ENCODE measurements around the gene SPATA32. TPM values are rescaled to one million over a fixed set of nuclear protein-coding genes. Genes with fewer than 3 reads are reported as not detected.
A peak's percentile ranks its signal among the peaks of the same experiment; 100 is the strongest.

The SPATA32 gene
- total RNA-seq, 1 donor from 2014 or later = 0.37 TPM

DNA sequence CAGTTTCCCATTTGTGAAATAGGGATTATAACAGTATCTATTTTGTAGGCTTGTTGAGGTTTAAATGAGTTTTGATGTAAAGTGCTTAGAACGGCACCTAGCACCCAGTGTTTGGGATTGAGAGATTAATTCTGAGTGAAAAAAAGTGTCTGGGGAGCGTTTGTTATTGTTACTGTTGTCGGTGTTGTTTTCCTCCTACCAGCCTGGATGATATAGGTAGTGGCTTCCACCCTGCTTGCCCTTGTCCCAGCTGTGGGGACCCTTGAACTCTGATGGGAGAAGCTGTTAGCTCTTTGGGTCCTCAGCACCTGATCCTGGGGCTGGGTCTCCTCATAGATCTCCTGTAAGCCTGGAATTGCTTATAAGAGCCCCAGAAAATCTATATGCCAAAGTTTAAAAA lies 35.3 kb downstream of the SPATA32 start:
- Mint-ChIP-seq H3K27ac (peak overlapping the region; percentile 97), H3K9me3 (no peaks in the 10 kb centered on the region), H3K4me1 (ENCODE audit: low read depth) (peaks cover 67% of the 10 kb centered on the region), H3K27me3 (ENCODE audit: low read depth) (no peaks in the 10 kb centered on the region), H3K36me3 (ENCODE audit: low read depth) (peaks cover 65% of the 10 kb centered on the region), H3K4me3 (ENCODE audit: low read depth) (peak overlapping the region; percentile 98)
- intact Hi-C loops (cut with micrococcal nuclease) = no loop called here
- DNase-seq (ENCODE audit: low spot score) = no peak

DNA sequence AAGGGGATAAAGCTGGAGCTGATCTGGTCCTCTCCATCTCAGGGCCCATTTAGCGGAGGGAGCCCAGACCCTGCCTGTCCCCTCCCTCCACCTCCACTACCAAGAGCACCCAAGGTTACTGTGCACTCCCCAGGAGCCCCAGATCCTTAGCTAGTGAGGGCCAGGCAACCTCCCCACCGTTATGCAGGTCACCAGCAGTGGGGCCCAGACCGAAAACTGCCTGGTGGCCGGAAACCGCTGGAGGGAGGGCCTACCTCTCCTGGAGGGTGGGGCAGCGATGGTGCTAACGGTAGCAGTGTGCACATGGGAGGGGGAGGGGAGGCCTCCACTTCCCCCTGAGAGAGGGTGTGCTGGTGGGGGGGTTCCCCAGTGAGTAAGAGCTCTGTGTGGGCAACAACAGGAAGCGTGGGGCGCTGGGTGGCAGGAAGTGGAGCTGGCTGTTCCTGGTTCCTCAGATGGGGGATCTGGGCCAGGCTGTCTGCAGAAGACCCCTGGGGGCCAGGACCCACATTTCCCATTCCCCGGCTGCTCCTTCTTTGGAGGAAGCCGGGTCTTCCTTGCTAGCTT lies 35.8 kb downstream of the SPATA32 start:
- DNase-seq (ENCODE audit: low spot score) = peak; percentile 92
- H3K4me1 Mint-ChIP-seq (ENCODE audit: low read depth) = peaks cover 62% of the 10 kb centered on the region
- H3K27ac Mint-ChIP-seq = peak overlapping the region; percentile 97
- peaks cover 64% of the 10 kb centered on the region for H3K36me3 Mint-ChIP-seq (ENCODE audit: low read depth)
- H3K27me3 Mint-ChIP-seq (ENCODE audit: low read depth) = no peaks in the 10 kb centered on the region
- no peaks in the 10 kb centered on the region for H3K9me3 Mint-ChIP-seq
- intact Hi-C loops (cut with micrococcal nuclease) = no loop called here
- peak overlapping the region; percentile 98 for H3K4me3 Mint-ChIP-seq (ENCODE audit: low read depth)

DNA sequence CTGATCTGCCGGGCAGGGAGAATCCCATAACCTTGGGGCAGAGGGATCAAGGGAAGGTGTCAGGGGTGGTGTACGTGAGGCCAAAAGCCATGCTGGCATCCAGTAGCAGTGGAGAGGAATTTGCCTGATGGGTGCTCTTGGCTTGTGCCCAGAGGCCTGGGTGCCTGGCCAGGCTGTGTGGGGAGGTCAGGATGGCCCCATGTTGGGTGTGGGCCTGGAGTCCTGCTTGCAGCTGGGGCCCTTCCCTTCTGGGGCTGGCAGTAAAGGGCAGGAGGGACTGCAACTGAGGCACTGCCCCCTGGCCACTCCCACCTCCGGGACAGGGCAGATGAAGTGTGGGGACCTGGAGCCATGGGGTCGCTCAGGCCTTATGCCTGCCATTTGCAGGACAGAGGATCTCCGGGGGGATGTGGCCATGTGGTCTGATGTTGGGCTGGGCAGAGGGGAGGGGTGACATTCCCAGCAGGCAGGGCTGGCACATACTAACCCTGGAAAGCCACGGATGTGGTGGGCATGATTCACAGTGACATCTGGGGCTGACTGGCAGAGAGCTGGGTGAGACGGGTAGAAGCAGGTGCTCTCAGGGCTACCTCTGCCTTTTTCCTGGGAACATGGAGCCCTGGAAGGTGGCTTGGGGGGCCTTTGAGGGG lies 36.7 kb downstream of the SPATA32 start:
- intact Hi-C loops (cut with micrococcal nuclease) = no loop called here
- peaks cover 57% of the 10 kb centered on the region for H3K4me1 Mint-ChIP-seq (ENCODE audit: low read depth)
- H3K27me3 Mint-ChIP-seq (ENCODE audit: low read depth) = no peaks in the 10 kb centered on the region
- peak overlapping the region; percentile 98 for H3K4me3 Mint-ChIP-seq (ENCODE audit: low read depth)
- no peaks in the 10 kb centered on the region for H3K9me3 Mint-ChIP-seq
- DNase-seq (ENCODE audit: low spot score) = no peak
- peak overlapping the region; percentile 97 for H3K27ac Mint-ChIP-seq
- peaks cover 65% of the 10 kb centered on the region for H3K36me3 Mint-ChIP-seq (ENCODE audit: low read depth)

DNA sequence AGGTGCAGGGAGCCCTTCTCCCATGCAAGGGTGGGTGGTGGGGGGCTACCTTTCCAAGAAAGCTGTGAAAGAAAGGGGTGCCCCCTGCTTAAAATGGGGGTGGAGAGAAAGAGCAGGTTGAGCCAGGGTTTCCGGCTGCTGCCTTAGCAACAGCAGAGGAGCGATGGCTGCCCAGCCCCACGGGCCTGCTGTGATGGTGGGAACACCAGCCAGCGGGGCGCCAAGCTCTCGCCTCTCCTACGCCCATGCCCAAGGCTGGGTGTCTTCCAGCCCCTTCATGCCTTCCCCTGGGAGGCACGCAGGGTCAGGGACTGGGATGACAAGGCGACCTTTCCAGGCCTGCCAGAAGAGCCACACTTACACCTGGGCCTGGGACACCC lies 37.2 kb downstream of the SPATA32 start:
- Mint-ChIP-seq H3K4me1 (ENCODE audit: low read depth) (peaks cover 57% of the 10 kb centered on the region), H3K36me3 (ENCODE audit: low read depth) (peaks cover 67% of the 10 kb centered on the region), H3K27ac (peak overlapping the region; percentile 97), H3K27me3 (ENCODE audit: low read depth) (no peaks in the 10 kb centered on the region), H3K4me3 (ENCODE audit: low read depth) (peak overlapping the region; percentile 98), H3K9me3 (no peaks in the 10 kb centered on the region)
- intact Hi-C loops (cut with micrococcal nuclease) = loop anchor here (1.0 kb wide), 1 partner anchor 23 kb away; no protein-coding TSS in a partner anchor
- peak; percentile 21 for DNase-seq (ENCODE audit: low spot score)

DNA sequence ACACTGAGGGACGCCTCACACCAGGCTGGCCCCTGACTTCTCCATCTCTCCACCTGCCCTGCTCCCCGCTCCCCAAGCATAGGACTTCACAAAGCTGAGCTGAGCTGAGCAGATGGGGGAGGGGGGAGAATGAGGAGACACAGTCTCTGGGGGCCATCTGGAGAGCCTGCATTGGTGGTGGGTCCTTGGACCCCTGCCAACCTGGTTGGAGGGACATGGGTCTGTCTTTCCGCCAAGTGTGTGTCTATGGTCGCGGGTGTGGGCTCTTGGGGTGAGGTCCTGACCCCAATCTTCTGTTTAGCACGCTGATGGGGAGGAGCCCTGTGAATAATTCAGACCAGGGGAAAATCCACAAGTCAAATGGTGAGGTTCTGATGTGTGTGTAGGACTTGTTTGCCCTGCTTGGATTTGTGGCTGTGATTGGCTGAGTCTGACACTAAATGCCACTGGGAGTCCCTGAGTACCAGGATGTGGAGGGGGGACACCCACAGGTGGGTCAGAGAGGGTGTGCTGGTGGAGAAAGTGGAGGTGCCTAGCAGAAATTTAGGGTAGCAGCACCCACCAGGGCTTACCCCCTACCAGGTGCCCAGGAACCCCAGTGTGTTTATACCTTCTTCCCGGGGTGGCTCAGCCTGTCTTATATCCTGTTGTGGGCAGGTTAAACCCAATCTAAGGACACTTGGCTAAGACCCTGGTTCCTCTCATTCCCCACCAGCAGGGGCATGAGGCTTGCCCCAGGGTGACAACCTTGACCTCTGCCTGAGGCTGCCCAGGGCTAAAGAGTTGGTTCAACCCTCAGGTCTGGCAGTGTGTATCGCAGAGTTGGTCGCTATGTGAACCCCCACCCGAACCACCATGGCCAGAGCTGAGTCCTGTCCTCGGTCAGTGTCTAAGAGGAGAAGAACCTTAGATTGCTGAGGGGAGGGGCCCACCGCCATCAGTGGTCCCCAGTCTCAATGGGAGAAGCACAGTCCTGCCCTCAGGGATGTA lies 38.1 kb downstream of the SPATA32 start:
- H3K4me3 Mint-ChIP-seq (ENCODE audit: low read depth) = peak overlapping the region; percentile 98
- peak; percentile 33 for DNase-seq (ENCODE audit: low spot score)
- no peaks in the 10 kb centered on the region for H3K27me3 Mint-ChIP-seq (ENCODE audit: low read depth)
- H3K27ac Mint-ChIP-seq = peak overlapping the region; percentile 97
- H3K9me3 Mint-ChIP-seq = no peaks in the 10 kb centered on the region
- H3K4me1 Mint-ChIP-seq (ENCODE audit: low read depth) = peaks cover 58% of the 10 kb centered on the region
- intact Hi-C loops (cut with micrococcal nuclease) = loop anchor here (1.0 to 2.0 kb wide), 4 partner anchors 23 to 88 kb away; partner anchors contain the start of genes HEXIM1 and HEXIM2
- peaks cover 69% of the 10 kb centered on the region for H3K36me3 Mint-ChIP-seq (ENCODE audit: low read depth)

DNA sequence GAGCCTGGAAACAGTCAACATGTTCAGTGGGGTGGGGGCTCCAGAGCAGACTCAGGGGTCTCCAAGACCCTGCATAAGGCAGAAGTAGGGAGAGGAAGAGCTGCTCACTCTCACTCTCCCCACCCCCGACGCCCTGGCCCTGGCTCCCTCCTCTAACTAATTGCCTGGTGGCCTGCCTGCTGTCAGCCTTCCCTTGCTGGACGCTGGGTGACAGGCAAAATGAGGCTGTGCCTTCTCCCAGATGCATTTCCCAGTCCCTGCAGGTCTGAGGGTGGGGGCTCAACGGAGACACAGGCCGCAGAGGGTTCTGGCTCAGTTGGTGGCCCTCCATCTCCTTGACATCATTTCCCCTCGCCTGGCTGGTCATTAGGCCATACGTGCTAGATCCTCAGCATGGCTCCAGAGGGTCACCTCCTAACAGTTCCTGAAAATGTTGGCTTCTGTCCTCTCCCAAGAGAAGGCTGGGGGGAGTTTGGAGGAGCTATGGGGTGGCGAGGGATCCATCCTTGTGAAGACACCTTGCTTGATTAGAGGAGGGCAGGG lies 38.8 kb downstream of the SPATA32 start:
- no peak for DNase-seq (ENCODE audit: low spot score)
- Mint-ChIP-seq H3K4me1 (ENCODE audit: low read depth) (peaks cover 53% of the 10 kb centered on the region), H3K27me3 (ENCODE audit: low read depth) (no peaks in the 10 kb centered on the region), H3K27ac (peak overlapping the region; percentile 97), H3K36me3 (ENCODE audit: low read depth) (peaks cover 70% of the 10 kb centered on the region), H3K9me3 (no peaks in the 10 kb centered on the region), H3K4me3 (ENCODE audit: low read depth) (peak overlapping the region; percentile 98)
- intact Hi-C loops (cut with micrococcal nuclease) = loop anchor here (1.0 to 2.0 kb wide), 3 partner anchors 62 to 89 kb away; partner anchors contain the start of genes HEXIM1 and HEXIM2

DNA sequence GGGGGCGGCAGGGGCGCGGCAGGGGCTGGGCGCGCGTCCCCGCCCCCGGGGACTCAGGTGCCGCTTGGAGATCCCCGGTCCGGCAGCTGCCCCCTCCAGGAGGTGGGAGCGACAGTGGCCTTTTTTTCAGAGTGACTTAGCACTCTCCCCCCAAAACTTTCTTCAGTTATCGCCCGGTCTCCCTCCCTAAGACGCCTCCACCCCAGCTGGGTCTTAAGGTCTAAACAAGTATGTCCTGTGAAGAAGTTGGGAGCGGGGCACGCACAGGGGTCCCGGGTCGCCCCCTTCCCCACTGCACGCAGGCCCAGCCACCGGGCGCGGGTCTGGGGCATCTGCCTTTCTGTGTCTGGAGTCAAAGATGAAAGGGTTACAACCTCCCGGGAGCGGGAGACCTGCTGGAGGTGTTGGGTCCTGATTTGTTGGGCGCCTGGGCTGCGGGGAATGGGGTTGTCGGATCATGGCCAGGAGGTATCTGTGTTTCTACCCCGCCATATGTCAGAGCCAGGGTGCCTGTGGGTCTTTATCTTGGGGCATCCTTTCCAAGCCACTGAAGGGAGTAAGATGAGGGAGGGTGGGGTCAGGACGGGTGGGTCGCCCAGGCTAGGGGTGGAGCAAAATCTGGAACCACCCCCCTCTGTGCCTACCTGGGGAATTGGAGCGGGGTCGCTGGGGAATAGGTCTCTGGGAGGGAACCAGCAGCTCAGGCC lies 39.5 kb downstream of the SPATA32 start:
- H3K27me3 Mint-ChIP-seq (ENCODE audit: low read depth) = no peaks in the 10 kb centered on the region
- H3K9me3 Mint-ChIP-seq = no peaks in the 10 kb centered on the region
- H3K27ac Mint-ChIP-seq = peak overlapping the region; percentile 97
- H3K4me3 Mint-ChIP-seq (ENCODE audit: low read depth) = peak overlapping the region; percentile 98
- H3K36me3 Mint-ChIP-seq (ENCODE audit: low read depth) = peaks cover 74% of the 10 kb centered on the region
- DNase-seq (ENCODE audit: low spot score) = peak; percentile 49
- H3K4me1 Mint-ChIP-seq (ENCODE audit: low read depth) = peaks cover 49% of the 10 kb centered on the region
- intact Hi-C loops (cut with micrococcal nuclease) = loop anchor here (2.0 kb wide), 2 partner anchors 62 to 74 kb away; partner anchors contain the start of genes HEXIM1 and HEXIM2

DNA sequence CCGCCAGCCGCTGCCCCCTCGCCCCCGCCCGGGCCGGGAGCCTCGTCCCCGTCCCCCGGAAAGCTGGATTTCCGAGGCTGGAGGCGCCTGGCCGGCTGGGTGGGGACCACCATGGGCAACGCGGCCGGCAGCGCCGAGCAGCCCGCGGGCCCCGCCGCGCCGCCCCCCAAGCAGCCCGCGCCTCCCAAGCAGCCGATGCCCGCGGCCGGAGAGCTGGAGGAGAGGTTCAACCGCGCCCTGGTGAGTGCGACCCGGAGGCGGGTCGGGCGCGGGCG lies 39.9 kb downstream of the SPATA32 start:
- no peak overlapping the region for H3K4me3 Mint-ChIP-seq (ENCODE audit: low read depth)
- intact Hi-C loops (cut with micrococcal nuclease) = loop anchor here (2.0 kb wide), 2 partner anchors 61 to 73 kb away; partner anchors contain the start of genes HEXIM1 and HEXIM2
- H3K36me3 Mint-ChIP-seq (ENCODE audit: low read depth) = peaks cover 78% of the 10 kb centered on the region
- peaks cover 44% of the 10 kb centered on the region for H3K4me1 Mint-ChIP-seq (ENCODE audit: low read depth)
- no peaks in the 10 kb centered on the region for H3K9me3 Mint-ChIP-seq
- H3K27me3 Mint-ChIP-seq (ENCODE audit: low read depth) = no peaks in the 10 kb centered on the region
- no peak for DNase-seq (ENCODE audit: low spot score)
- H3K27ac Mint-ChIP-seq = no peak overlapping the region

DNA sequence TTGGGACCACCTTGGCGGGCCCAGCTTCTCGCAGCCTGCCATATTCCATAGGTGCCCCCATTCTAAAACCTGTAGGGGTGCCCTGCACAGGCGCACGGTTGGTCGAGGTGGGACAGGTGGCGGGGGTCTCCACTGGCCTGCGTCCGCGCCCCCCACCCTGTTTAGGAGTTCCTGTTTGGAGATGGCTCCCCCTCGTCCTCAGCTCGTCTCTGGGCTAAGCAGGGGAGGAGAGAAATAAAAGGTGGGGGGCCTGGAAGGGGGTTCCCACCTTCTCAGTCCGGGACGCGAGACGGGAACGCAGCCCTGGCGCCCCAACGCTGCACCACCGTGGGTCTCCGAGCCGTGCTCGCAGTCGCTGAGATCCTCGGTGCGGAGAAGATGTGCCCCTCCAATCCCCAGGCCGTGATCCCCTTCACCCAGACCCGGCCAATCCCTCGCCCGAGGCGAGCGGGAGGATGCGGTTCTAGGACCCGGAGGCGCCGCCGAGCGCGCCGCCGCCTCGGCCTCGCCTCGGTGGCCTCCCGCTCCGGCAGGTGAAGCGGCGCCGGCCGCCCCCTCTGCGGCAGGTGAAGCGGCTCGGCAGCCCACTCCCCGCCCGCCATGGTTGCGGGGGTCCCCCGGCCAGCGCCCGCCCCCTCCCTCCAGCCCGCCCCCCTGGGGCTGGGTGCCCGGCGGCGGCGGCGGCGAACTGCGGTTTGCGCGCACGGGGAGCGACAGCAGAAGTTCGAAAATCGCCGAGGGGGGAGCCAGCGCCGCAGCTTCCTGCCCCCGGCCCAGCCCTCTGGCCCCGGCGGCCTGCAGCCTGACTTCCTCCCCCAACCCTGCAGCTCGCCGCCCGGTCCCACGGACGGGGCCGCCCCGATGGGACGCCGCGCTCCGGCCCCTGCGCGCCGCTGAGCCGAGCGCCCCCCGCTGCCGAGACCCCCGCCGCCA lies 40.5 kb downstream of the SPATA32 start, which contains the start of gene FMNL1:
Gene FMNL1 (plus strand): TSS at position 805 of the 933 bp plus-strand sequence. CDS start 240 bp downstream, outside the sequence.
- peak within 1 kb of the TSS; percentile 97 for H3K27ac Mint-ChIP-seq
- H3K9me3 Mint-ChIP-seq = no peaks in the 10 kb centered on the region
- intact Hi-C loops (cut with micrococcal nuclease) = loop anchor here (2.0 kb wide), 2 partner anchors 61 to 73 kb away; partner anchors contain the start of genes HEXIM1 and HEXIM2
- H3K4me3 Mint-ChIP-seq (ENCODE audit: low read depth) = peak within 1 kb of the TSS; percentile 98
- DNase-seq (ENCODE audit: low spot score) = peak; percentile 69
- peaks cover 44% of the 10 kb centered on the region for H3K4me1 Mint-ChIP-seq (ENCODE audit: low read depth)
- peaks cover 80% of the 10 kb centered on the region for H3K36me3 Mint-ChIP-seq (ENCODE audit: low read depth)
- no peaks in the 10 kb centered on the region for H3K27me3 Mint-ChIP-seq (ENCODE audit: low read depth)

DNA sequence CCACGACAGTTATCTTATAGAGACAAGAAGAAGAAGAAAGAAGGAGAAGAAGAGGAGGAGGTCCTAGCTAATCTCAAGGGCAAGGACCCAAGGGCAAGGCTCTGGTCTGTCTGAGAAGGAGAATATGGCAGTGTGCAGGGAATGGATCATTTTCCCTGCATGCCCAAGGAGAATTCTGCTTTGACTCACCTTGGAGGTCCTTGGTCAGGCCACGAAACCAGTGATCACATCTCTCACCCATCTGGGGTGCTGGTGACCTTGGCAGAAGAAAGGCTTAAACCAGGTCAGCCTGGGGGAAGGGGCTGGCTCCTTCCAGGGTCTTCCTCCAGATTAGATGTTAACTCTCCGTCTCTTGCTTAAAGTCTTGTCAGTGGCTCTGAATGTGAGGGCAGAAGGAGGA lies 41.8 kb downstream of the SPATA32 start:
- H3K36me3 Mint-ChIP-seq (ENCODE audit: low read depth) = peaks cover 82% of the 10 kb centered on the region

More for the DNA sequence above, 41.8 kb downstream of the SPATA32 start:
- Mint-ChIP-seq H3K4me3 (ENCODE audit: low read depth) (peak overlapping the region; percentile 85), H3K27ac (peak overlapping the region; percentile 64), H3K27me3 (ENCODE audit: low read depth) (no peaks in the 10 kb centered on the region), H3K4me1 (ENCODE audit: low read depth) (peaks cover 35% of the 10 kb centered on the region), H3K9me3 (no peaks in the 10 kb centered on the region)
- intact Hi-C loops (cut with micrococcal nuclease) = no loop called here
- DNase-seq (ENCODE audit: low spot score) = no peak
